ENCODE data around the gene PUSL1.

The PUSL1 gene

GRCh38 chr1:1356796-1357401, 48.5 kb downstream of the PUSL1 start:
- no peak for DNase-seq (ENCODE audit: low read depth)
- peak overlapping the region; percentile 95 for H3K4me3 ChIP-seq (ENCODE audit: control insufficient read depth, low read depth, low read length)
- TF ChIP-seq CTCF (IDR thresholded peaks at IDR 0.05; ENCODE audit: control insufficient read depth, insufficient read depth, low read depth, low read length, missing control alignments) = no peak

GRCh38 chr1:1357871-1358432, 49.6 kb downstream of the PUSL1 start:
- no peak for DNase-seq (ENCODE audit: low read depth)
- peak overlapping the region; percentile 95 for H3K4me3 ChIP-seq (ENCODE audit: control insufficient read depth, low read depth, low read length)
- no peak for TF ChIP-seq CTCF (IDR thresholded peaks at IDR 0.05; ENCODE audit: control insufficient read depth, insufficient read depth, low read depth, low read length, missing control alignments)

GRCh38 chr1:1358433-1359271, 50.3 kb downstream of the PUSL1 start, which contains the start of gene MXRA8:
Gene MXRA8 (minus strand): TSS chr1:1358555. CDS start chr1:1358504, 51 bp downstream.
- no peak for TF ChIP-seq CTCF (IDR thresholded peaks at IDR 0.05; ENCODE audit: control insufficient read depth, insufficient read depth, low read depth, low read length, missing control alignments)

GRCh38 chr1:1359308-1359663, 50.9 kb downstream of the PUSL1 start:
- H3K4me3 ChIP-seq (ENCODE audit: control insufficient read depth, low read depth, low read length) = peak overlapping the region; percentile 38
- no peak for DNase-seq (ENCODE audit: low read depth)
- no peak for TF ChIP-seq CTCF (IDR thresholded peaks at IDR 0.05; ENCODE audit: control insufficient read depth, insufficient read depth, low read depth, low read length, missing control alignments)

More at GRCh38 chr1:1358433-1359271, 50.3 kb downstream of the PUSL1 start, which contains the start of gene MXRA8:
- peak; percentile 64 for DNase-seq (ENCODE audit: low read depth)
- H3K4me3 ChIP-seq (ENCODE audit: control insufficient read depth, low read depth, low read length) = peak within 1 kb of the TSS; percentile 95

GRCh38 chr1:1359664-1360468, 51.5 kb downstream of the PUSL1 start:
- no peak for TF ChIP-seq CTCF (IDR thresholded peaks at IDR 0.05; ENCODE audit: control insufficient read depth, insufficient read depth, low read depth, low read length, missing control alignments)
- peak overlapping the region; percentile 38 for H3K4me3 ChIP-seq (ENCODE audit: control insufficient read depth, low read depth, low read length)
- DNase-seq (ENCODE audit: low read depth) = peak; percentile 70
